ENCODE results near the gene TCOF1. TPM values are rescaled to one million over a fixed set of nuclear protein-coding genes. Genes with fewer than 3 reads are reported as not detected.

Gene TCOF1
- total and polyA plus RNA-seq, 2 donors (not counting 1 experiment from before 2014, with no cell fraction given), result 30.9 to 62.4 TPM

DNA sequence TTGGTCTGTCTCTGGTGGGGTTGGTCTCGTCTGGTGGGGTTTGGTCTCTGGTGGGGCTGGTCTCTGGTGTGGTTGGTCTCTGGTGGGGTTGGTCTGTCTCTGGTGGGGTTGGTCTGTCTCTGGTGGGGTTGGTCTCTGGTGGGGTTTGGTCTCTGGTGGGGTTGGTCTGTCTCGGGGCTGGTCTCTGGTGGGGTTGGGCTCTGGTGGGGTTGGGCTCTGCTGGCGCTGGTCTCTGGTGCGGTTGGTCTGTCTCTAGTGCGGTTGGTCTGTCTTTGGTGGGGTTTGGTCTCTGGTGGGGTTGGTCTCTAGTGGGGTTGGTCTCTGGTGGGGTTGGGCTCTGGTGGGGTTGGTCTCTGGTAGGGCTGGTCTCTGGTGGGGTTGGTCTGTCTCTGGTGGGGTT, 71.5 kb downstream of the TCOF1 start:
- H3K4me3 Mint-ChIP-seq, result no peak overlapping the region
- ATAC-seq (ENCODE audit: low read depth) (no peak), DNase-seq (no peak)
- Histone ChIP-seq H3K9ac (ENCODE audit: low read length) (peak overlapping the region; percentile 25), H4K20me1 (ENCODE audit: control insufficient read depth, insufficient read depth, low read length, poor library complexity, severe bottlenecking) (no peaks in the 10 kb centered on the region), H3K79me2 (ENCODE audit: control insufficient read depth, insufficient read depth, low read length) (peaks cover 92% of the 10 kb centered on the region), H2AFZ (ENCODE audit: insufficient read depth, low read depth, low read length, poor library complexity, severe bottlenecking) (peak overlapping the region; percentile 2), H3K4me3 (ENCODE audit: control extremely low read depth in 1 of 5, extremely low read depth in 1 of 5, insufficient read depth in 1 of 5, low read depth in 2 of 5, low read length in 4 of 5) (peak overlapping the region in 1 of 5 experiments; percentile 13), H3K36me3 (replicated peaks in 1 of 2; ENCODE audit: control extremely low read depth in 1 of 2, control insufficient read depth in 1 of 2, extremely low read depth in 1 of 2, insufficient read depth in 2 of 2, low read length in 1 of 2) (no peaks in the 10 kb centered on the region), H3K27me3 (replicated peaks in 1 of 4; ENCODE audit: control extremely low read depth in 1 of 4, control insufficient read depth in 3 of 4, insufficient read depth in 4 of 4, low read length in 3 of 4) (no peaks in the 10 kb centered on the region), H3K27ac (ENCODE audit: low read length in 2 of 2) (peak overlapping the region; percentile 76 to 95), H3K4me2 (replicated peaks; ENCODE audit: low read depth, low read length, poor library complexity, severe bottlenecking) (peak overlapping the region; percentile 67), H3K4me1 (ENCODE audit: control insufficient read depth in 2 of 2, insufficient read depth in 2 of 2, low read length in 2 of 2) (peaks cover 47 to 54% of the 10 kb centered on the region in 2 donors), H3K9me3 (ENCODE audit: control extremely low read depth in 1 of 3, control insufficient read depth in 2 of 3, insufficient read depth in 1 of 3, low read length in 2 of 3) (no peaks in the 10 kb centered on the region)
- intact Hi-C loops (cut with micrococcal nuclease), result loop anchor here (1.0 kb wide), 2 partner anchors 10 to 16 kb away; no protein-coding TSS in a partner anchor
- H3K4me1 Mint-ChIP-seq, result peaks cover 57% of the 10 kb centered on the region
- POLR2A ChIA-PET, result interaction anchor here (1.4 to 21.5 kb wide), 3 partner anchors 9 to 29 kb away, joined by 17 to 387 read pairs (median 286); partner anchors contain the start of gene CD74
- no peaks in the 10 kb centered on the region for H3K9me3 Mint-ChIP-seq (ENCODE audit: insufficient read depth)
- WGBS (ENCODE audit: insufficient coverage), result 95% methylated on average over 4 of the region's 5 CpGs
- no peaks in the 10 kb centered on the region for H3K27me3 Mint-ChIP-seq
- peak overlapping the region; percentile 95 for H3K27ac Mint-ChIP-seq
- TF ChIP-seq, protein P1, sequence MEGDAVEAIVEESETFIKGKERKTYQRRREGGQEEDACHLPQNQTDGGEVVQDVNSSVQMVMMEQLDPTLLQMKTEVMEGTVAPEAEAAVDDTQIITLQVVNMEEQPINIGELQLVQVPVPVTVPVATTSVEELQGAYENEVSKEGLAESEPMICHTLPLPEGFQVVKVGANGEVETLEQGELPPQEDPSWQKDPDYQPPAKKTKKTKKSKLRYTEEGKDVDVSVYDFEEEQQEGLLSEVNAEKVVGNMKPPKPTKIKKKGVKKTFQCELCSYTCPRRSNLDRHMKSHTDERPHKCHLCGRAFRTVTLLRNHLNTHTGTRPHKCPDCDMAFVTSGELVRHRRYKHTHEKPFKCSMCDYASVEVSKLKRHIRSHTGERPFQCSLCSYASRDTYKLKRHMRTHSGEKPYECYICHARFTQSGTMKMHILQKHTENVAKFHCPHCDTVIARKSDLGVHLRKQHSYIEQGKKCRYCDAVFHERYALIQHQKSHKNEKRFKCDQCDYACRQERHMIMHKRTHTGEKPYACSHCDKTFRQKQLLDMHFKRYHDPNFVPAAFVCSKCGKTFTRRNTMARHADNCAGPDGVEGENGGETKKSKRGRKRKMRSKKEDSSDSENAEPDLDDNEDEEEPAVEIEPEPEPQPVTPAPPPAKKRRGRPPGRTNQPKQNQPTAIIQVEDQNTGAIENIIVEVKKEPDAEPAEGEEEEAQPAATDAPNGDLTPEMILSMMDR (IDR thresholded peaks at IDR 0.05), result no peak
- TF ChIP-seq EZH2 (IDR thresholded peaks at IDR 0.05; ENCODE audit: borderline replicate concordance, insufficient read depth, low read depth, low read length, poor library complexity, severe bottlenecking), result no peak
- CTCF ChIA-PET, result interaction anchor here (0.8 to 14.4 kb wide), 4 partner anchors 9 to 29 kb away, joined by 3 to 396 read pairs (median 58); partner anchors contain the start of gene CD74

DNA sequence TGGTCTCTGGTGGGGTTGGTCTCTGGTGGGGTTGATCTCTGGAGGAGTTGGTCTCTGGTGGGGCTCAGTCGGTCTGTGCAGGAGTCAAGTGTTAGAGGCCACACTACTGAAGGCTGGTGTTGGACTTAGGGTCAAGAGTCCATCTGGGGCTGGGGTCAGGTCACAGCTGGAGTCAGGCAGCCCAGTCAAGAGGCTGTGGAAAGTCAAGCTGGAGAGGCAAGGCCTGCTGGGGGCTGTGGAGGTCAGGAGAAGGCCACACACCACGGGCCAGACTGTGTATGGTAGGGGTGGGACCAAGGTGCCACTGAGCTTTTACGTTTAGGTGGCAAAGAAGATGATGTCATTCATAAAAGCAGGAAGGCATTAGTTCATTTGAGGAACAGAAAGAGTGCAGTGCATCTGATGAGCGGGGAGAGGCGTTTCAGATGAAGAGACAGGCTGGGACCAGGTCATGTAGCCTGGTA, 71.9 kb downstream of the TCOF1 start:
- peak overlapping the region; percentile 77 for H3K4me3 Mint-ChIP-seq

More for the DNA sequence above, 71.9 kb downstream of the TCOF1 start:
- Mint-ChIP-seq H3K27ac (peak overlapping the region; percentile 95), H3K4me1 (peaks cover 60% of the 10 kb centered on the region), H3K27me3 (no peaks in the 10 kb centered on the region), H3K9me3 (ENCODE audit: insufficient read depth) (no peaks in the 10 kb centered on the region)
- Histone ChIP-seq H3K36me3 (replicated peaks in 1 of 2; ENCODE audit: control extremely low read depth in 1 of 2, control insufficient read depth in 1 of 2, extremely low read depth in 1 of 2, insufficient read depth in 2 of 2, low read length in 1 of 2) (no peaks in the 10 kb centered on the region), H3K79me2 (ENCODE audit: control insufficient read depth, insufficient read depth, low read length) (peaks cover 94% of the 10 kb centered on the region), H4K20me1 (ENCODE audit: control insufficient read depth, insufficient read depth, low read length, poor library complexity, severe bottlenecking) (no peaks in the 10 kb centered on the region), H3K9me3 (ENCODE audit: control extremely low read depth in 1 of 3, control insufficient read depth in 2 of 3, insufficient read depth in 1 of 3, low read length in 2 of 3) (no peaks in the 10 kb centered on the region), H3K27ac (ENCODE audit: low read length in 2 of 2) (peak overlapping the region; percentile 76 to 95), H3K9ac (ENCODE audit: low read length) (peak overlapping the region; percentile 25), H3K4me3 (ENCODE audit: control extremely low read depth in 1 of 5, extremely low read depth in 1 of 5, insufficient read depth in 1 of 5, low read depth in 2 of 5, low read length in 4 of 5) (peak overlapping the region in 1 of 5 experiments; percentile 13), H2AFZ (ENCODE audit: insufficient read depth, low read depth, low read length, poor library complexity, severe bottlenecking) (no peak overlapping the region), H3K4me2 (replicated peaks; ENCODE audit: low read depth, low read length, poor library complexity, severe bottlenecking) (peak overlapping the region; percentile 67), H3K4me1 (ENCODE audit: control insufficient read depth in 2 of 2, insufficient read depth in 2 of 2, low read length in 2 of 2) (peaks cover 49 to 57% of the 10 kb centered on the region in 2 donors), H3K27me3 (replicated peaks in 1 of 4; ENCODE audit: control extremely low read depth in 1 of 4, control insufficient read depth in 3 of 4, insufficient read depth in 4 of 4, low read length in 3 of 4) (no peaks in the 10 kb centered on the region)
- ChIA-PET CTCF (interaction anchor here (0.8 to 14.4 kb wide), 3 partner anchors 10 to 29 kb away, joined by 4 to 396 read pairs (median 111); partner anchors contain the start of gene CD74), POLR2A (interaction anchor here (0.8 to 21.5 kb wide), 5 partner anchors 9 to 29 kb away, joined by 3 to 387 read pairs (median 17); partner anchors contain the start of genes CD74 and RPS14)
- intact Hi-C loops (cut with micrococcal nuclease), result loop anchor here (1.0 kb wide), 2 partner anchors 10 to 16 kb away; no protein-coding TSS in a partner anchor
- TF ChIP-seq, protein P1 (IDR thresholded peaks at IDR 0.05), result no peak
- no peak for TF ChIP-seq EZH2 (IDR thresholded peaks at IDR 0.05; ENCODE audit: borderline replicate concordance, insufficient read depth, low read depth, low read length, poor library complexity, severe bottlenecking)
- peak; percentile 90 for DNase-seq
- ATAC-seq (ENCODE audit: low read depth), result peak; percentile 95
- 21% methylated on average over 5 of the region's 5 CpGs for WGBS (ENCODE audit: insufficient coverage)
